Psoas muscle (tissue), 8 donors: ENCODE measurements around the gene OR11H12. TPM values are rescaled to one million over a fixed set of nuclear protein-coding genes. Genes with fewer than 3 reads are reported as not detected.
"Not testable (repeated sequence)": the region's sequence is repeated elsewhere in the genome, so short reads cannot be mapped to it uniquely, and the experiment has no call there.

ENCODE experiments used
- ATAC-seq, 4 donors: fragments of 200-7000 bp; cut with Tn5 transposase; one replicate each; pipeline ENCODE4 v1.9.1; 2020; ENCODE audit warnings: moderate library complexity in 3 of 4, mild to moderate bottlenecking in 2 of 4
- DNase-seq, 2 donors: peaks; one replicate each; pipeline ENCODE4 v3.0.0-alpha.2; 2020
- H3K27ac ChIP-seq: fragments of 200-600 bp; one replicate; pipeline ENCODE4 v1.8.0; 2022
- H3K27me3 ChIP-seq, 3 donors: fragments of 200-600 bp in 1 of 3; one replicate each; pipeline versions ENCODE4 v1.6.1 to v1.8.0; 2013 to 2022; ENCODE audit warnings: low read length in 2 of 3, mild to moderate bottlenecking in 2 of 3, moderate library complexity in 1 of 3; ENCODE audit not compliant: insufficient read depth in 3 of 3
- H3K36me3 ChIP-seq, 2 donors: fragments of 200-600 bp in 1 of 2; one replicate each; pipeline versions ENCODE4 v1.6.1 to v1.8.0; 2013 to 2022; ENCODE audit warnings: low read depth in 1 of 2, mild to moderate bottlenecking in 1 of 2, moderate library complexity in 1 of 2; ENCODE audit not compliant: insufficient read depth in 1 of 2
- H3K4me1 ChIP-seq: fragments of 200-600 bp; one replicate; pipeline ENCODE4 v1.8.0; 2022
- H3K4me3 ChIP-seq: fragments of 200-600 bp; one replicate; pipeline ENCODE4 v1.8.0; 2022; ENCODE audit warnings: mild to moderate bottlenecking
- H3K9me3 ChIP-seq: fragments of 200-600 bp; one replicate; pipeline ENCODE4 v1.8.0; 2022
- WGBS, 3 donors: extraction: QIAGEN DNeasy Blood & Tissue Kit; methylation state at CpG; one replicate each; pipeline versions ENCODE4 v1.1.6 to v1.1.7; 2013; 5-methylcytosine and 5-hydroxymethylcytosine counted together
- intact Hi-C, 2 donors: fragments of 100-400 bp; cut with DNase I; formaldehyde crosslinking; loops; one replicate each; pipeline versions ENCODE4 v1.11.0 to v1.14.2; 2022
- long read RNA-seq, 2 donors: library from polyadenylated mRNA; unstranded; transcript quantifications; one replicate each; pipeline ENCODE4 v2.0.0, GENCODE V29; 2021
- polyA plus RNA-seq, 3 donors: library from polyadenylated mRNA; stranded (reverse); fragments of 200-250 nt; gene quantifications; one replicate each; pipeline ENCODE4 v1.2.3, GENCODE V29; 2013
- total RNA-seq, 4 donors: library from RNA; stranded (reverse); fragmentation: NEBNext Ultra II Directional in 2 of 4; extraction: Animal tissue kit (Norgen Biotek cat#: 25700) in 2 of 4; gene quantifications; one replicate each; pipeline versions ENCODE4 v1.2.1 to v1.2.4, GENCODE V29; 2021 to 2023
- donor health status: healthy with polysubstance abuse.
- donor health status: DM: no; HTN: no; CAD: no; lungs with moderate emphysema.
- donor health status: Bipolar disorder and iron deficiency.
- donor health status: healthy.
- donor health status: DM: yes; HTN: yes; CAD: no.
- donor health status: DM: no; HTN: no; CAD: no.
- donor health status: DM: no; HTN: no; CAD: no.
- donor health status: DM: yes; HTN: yes; CAD: no.

Gene OR11H12, protein sequence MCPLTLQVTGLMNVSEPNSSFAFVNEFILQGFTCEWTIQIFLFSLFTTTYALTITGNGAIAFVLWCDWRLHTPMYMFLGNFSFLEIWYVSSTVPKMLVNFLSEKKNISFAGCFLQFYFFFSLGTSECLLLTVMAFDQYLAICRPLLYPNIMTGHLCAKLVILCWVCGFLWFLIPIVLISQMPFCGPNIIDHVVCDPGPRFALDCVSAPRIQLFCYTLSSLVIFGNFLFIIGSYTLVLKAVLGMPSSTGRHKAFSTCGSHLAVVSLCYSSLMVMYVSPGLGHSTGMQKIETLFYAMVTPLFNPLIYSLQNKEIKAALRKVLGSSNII
- not detected for total RNA-seq
- polyA plus RNA-seq, result not detected
- long read RNA-seq, donor 1, result 0 reads
- long read RNA-seq, donor 2, result 0 reads

DNA sequence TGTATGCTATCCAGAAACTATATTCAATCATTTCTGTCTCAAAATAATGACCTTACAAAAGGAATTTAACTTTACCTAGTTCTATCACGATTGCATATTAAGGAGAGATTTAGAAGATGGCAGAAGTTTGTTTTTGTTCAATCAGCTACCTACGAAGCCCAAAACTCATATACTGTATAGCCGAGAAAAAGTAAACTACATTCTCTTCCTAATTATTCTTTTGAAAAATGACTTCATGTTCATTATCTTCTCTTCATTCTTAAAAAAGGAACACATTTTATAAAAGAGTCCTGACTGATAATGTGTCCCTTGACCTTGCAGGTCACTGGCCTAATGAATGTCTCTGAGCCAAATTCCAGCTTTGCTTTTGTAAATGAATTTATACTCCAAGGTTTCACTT lies at the start of gene OR11H12:
Gene OR11H12 (plus strand): TSS at position 301 of the 400 bp plus-strand sequence. CDS start 0 bp downstream, at position 301.
- DNase-seq, H3K9me3 ChIP-seq, ATAC-seq, H3K4me3 ChIP-seq, H3K27me3 ChIP-seq, H3K36me3 ChIP-seq, intact Hi-C loops, H3K27ac ChIP-seq, H3K4me1 ChIP-seq: not testable (repeated sequence)
- no CpG with 5 or more reads among the region's 3 CpGs for WGBS, 3 donors

DNA sequence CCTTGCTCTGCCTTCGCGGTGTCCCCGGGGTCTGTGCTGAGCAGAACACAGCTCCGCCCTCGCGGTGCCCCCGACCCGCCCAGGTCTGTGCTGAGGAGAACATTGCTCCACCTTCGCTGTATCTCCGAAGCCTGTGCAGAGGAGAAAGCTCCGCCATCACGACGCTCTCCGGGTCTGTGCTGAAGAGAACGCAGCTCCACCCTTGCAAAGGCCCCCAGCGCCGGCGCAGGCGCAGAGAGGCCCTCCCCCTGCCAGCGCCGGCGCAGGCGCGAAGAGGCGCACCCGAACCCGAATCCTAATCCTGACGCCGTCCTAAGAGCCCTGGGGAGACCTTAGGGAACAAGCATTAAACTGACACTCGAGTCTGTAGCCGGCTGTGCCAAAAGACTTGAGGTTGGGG lies 18.0 kb upstream of the OR11H12 start:
- H3K27ac ChIP-seq, intact Hi-C loops, H3K36me3 ChIP-seq, H3K27me3 ChIP-seq, H3K4me3 ChIP-seq, H3K4me1 ChIP-seq, ATAC-seq, H3K9me3 ChIP-seq: not testable (repeated sequence)
- peak in 1 of 2 donors; percentile 2 for DNase-seq
- WGBS, 3 donors, result 67 to 75% (median 71%) methylated on average over 10 to 20 of the region's 31 CpGs

DNA sequence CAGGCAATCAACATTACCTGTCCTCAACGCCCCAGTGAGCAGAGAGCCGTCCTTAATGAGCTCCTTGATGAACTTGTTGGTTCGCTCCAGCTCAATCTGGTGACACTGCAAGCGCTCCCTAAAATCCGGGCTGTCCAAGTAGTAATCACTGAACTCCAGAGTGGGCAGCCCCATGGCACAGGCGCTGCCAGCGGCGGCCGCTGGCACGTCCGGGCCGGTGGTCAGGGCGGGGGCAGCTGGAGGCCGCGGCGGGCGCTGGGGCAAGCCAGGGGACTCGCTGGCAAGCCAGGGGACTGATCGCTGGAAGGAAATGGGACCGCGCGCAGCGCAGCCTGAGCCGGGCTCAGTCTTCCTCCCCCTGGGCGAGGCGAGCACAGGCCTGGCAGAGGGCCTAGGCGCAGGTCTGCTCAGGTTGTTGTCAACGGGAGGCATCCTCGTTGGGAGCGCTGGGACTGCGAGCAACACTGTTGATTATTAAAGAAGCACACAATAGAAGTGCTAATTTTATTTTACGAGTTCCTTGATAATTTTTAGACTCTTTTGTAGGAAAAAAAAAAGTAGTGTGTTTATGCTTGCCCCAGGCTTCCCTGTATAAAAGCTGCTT lies 25.8 kb downstream of the OR11H12 start:
- H3K9me3 ChIP-seq, H3K36me3 ChIP-seq, ATAC-seq, H3K27me3 ChIP-seq, H3K27ac ChIP-seq, H3K4me3 ChIP-seq, intact Hi-C loops, H3K4me1 ChIP-seq: not testable (repeated sequence)
- 68 to 80% (median 70%) methylated on average over 5 to 15 of the region's 32 CpGs for WGBS, 3 donors
- DNase-seq, result peak in 1 of 2 donors; percentile 44

DNA sequence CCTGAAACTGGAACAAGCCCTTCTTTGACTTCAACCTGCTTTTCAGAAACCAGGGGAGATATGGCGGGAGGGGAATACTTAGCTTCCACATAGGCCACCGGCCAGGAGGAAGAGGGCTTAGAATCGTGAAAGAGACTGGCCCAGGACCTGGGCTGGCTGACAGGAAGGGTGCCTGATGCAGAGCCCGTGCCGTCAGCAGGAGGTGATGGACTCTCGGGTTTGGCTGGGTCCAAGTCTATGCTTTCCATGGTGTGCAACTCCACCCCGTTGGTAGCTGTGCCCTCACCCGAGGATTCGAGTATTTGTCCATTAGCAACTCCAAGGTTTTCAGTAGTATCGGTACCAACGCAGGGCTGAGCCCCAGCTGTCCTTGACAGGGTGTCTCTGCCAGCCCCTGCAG lies 35.1 kb downstream of the OR11H12 start:
- intact Hi-C loops, H3K27me3 ChIP-seq, H3K9me3 ChIP-seq, DNase-seq, ATAC-seq, H3K36me3 ChIP-seq, H3K27ac ChIP-seq, H3K4me1 ChIP-seq, H3K4me3 ChIP-seq: not testable (repeated sequence)
- WGBS, 3 donors, result 60 to 65% methylated on average over 2 of the region's 11 CpGs; no CpG with 5 or more reads in 1 of the 3 donors

DNA sequence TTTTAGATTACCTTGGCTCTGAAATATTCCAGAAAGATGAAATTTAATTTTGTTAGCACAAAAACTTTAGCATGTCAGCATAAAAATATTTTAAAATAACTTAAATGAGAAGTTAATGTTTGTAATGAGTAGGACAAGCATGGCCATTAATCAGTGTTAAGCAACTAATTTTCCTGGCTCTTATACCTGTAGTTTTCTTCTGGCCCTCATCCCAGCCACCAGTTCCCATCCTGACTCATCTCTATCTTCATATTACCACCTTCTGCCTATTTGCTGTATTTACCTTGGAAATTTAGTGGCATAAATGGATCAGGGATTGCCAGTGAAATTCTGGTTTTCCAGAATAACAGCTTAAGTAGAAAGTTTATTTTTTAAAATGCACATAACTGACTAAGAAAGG lies 37.1 kb downstream of the OR11H12 start:
- H3K4me3 ChIP-seq, intact Hi-C loops: not testable (repeated sequence)

DNA sequence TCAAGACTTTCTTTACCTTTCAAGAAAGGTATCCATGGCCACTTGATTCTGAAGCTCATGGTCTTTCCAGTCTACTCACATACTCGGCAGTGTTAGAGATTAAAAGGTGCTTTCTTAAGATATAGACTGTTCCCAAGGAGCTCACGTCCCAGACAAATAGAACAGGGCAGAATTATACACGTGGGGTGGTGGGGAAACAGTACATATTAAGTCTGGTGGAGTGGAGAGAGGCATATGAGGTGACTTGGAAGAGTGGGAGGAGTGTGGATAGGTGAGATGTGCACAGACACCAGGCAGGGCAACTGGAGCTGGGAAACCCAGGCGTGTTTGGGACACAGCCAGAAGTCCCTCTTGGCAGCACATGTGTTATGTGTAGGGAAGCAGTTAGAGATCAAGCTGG lies 37.9 kb downstream of the OR11H12 start:
- intact Hi-C loops, H3K4me3 ChIP-seq, H3K27me3 ChIP-seq, H3K36me3 ChIP-seq, H3K27ac ChIP-seq, H3K4me1 ChIP-seq, H3K9me3 ChIP-seq, ATAC-seq, DNase-seq: not testable (repeated sequence)
- WGBS, 3 donors, result 8 to 17% (median 12%) methylated on average over 2 of the region's 4 CpGs

More for the DNA sequence above, 37.1 kb downstream of the OR11H12 start:
- H3K27me3 ChIP-seq, H3K9me3 ChIP-seq, ATAC-seq, H3K36me3 ChIP-seq, DNase-seq, H3K27ac ChIP-seq, H3K4me1 ChIP-seq: not testable (repeated sequence)

DNA sequence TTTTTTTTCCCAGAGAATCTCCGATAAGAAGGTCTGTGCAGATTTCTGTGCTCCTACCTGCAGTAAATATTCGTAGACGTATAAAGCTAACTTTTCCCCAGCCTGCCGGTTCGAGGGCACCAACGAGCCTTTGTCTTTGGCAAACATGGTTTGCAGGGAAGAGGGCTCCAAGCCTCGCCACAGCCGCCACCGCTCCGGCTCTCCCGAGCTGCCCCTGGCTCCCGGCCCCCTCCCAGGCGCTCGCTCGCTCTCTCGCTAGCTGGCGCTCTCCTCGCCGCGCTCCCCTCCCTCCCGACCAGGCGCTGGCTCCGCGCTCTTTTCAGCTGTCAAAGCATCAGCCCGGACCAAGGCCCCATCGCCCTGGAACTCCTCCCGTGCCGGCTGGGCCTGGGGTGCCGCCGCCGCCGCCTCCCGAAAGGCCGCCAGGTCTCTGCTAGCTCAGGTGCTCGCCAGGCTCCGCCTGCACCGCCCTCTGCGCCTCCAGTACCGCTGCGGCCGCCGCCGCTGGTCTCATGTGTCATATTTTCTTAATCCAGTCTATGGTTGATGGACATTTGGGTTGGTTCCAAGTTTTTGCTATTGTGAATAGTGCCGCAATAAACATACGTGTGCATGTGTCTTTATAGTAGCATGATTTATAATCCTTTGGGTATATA lies 45.3 kb downstream of the OR11H12 start:
- H3K36me3 ChIP-seq, ATAC-seq, H3K4me1 ChIP-seq, intact Hi-C loops, H3K9me3 ChIP-seq, H3K27me3 ChIP-seq, H3K27ac ChIP-seq, DNase-seq, H3K4me3 ChIP-seq: not testable (repeated sequence)
- 59 to 64% (median 62%) methylated on average over 18 to 20 of the region's 45 CpGs for WGBS, 3 donors
